ENCODE data around the gene NPLOC4. TPM values are rescaled to one million over a fixed set of nuclear protein-coding genes. Genes with fewer than 3 reads are reported as not detected.
A peak's percentile ranks its signal among the peaks of the same experiment; 100 is the strongest.

The NPLOC4 gene
- total and polyA plus RNA-seq, 2 of the 13 experiments (the other 11 are each of a cell fraction or from before 2014, with no cell fraction given): 57.0 to 97.0 TPM

DNA sequence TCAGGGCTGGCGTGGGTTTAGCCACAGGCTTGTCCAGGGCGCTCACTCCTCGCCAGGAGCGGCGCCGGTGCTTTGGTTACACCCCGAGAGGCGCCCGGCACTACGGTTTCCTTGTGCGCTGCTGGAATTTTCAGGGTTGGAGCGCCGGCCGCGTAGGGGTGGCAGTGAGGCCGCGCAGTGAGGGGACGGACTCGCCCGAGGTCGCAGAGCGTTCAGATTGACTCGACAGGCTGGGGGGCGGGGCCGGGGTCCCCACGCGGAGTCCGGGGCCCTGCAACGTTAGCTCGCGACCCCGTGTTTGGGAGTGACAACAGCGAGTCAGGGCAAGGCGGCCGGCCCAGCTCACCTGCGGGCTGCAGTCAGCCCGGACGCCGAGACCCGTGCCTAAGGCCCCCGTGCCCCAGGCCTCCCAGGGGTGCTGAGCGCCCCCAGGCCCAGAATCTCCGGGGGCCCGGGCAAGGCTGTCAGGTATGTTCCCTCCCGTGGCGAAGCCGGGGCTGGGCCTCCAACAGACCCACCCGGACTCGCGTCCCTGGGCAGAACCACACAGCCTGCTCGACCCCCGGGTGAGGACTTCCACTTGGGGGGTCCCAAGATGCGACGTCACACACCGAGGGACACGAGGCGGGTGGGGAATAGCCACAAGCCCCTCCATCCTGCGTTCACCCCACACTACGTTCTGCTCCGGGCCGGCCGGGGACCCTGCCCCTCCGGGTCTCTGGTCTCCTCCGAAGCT is 123.0 kb downstream of the NPLOC4 start (continued):
- TF ChIP-seq ZC3H13 (CRISPR knock-in tag; IDR thresholded peaks at IDR 0.05): peak; percentile 18; the same call in 1 of the 2 replicates
- no peak for TF ChIP-seq DDIT3 (CRISPR knock-in tag; IDR thresholded peaks at IDR 0.05)
- TF ChIP-seq, protein P1, sequence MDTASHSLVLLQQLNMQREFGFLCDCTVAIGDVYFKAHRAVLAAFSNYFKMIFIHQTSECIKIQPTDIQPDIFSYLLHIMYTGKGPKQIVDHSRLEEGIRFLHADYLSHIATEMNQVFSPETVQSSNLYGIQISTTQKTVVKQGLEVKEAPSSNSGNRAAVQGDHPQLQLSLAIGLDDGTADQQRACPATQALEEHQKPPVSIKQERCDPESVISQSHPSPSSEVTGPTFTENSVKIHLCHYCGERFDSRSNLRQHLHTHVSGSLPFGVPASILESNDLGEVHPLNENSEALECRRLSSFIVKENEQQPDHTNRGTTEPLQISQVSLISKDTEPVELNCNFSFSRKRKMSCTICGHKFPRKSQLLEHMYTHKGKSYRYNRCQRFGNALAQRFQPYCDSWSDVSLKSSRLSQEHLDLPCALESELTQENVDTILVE (CRISPR knock-in tag; IDR thresholded peaks at IDR 0.05): peak; percentile 63; the same call in 1 of the 2 replicates
- 0 out of 2 replicates have a peak, but pooled peaks have one; percentile 18 for TF ChIP-seq ZNF205 (CRISPR knock-in tag; IDR thresholded peaks at IDR 0.05)
- no peak; the same call in 1 of the 2 replicates for TF ChIP-seq NR2C2 (CRISPR knock-in tag; IDR thresholded peaks at IDR 0.05; ENCODE audit: borderline replicate concordance)
- TF ChIP-seq CC2D1A (CRISPR knock-in tag; IDR thresholded peaks at IDR 0.05): no peak
- TF ChIP-seq JUN (CRISPR knock-in tag; IDR thresholded peaks at IDR 0.05): no peak
- no peak for TF ChIP-seq ZNF367 (CRISPR knock-in tag; IDR thresholded peaks at IDR 0.05; ENCODE audit: borderline replicate concordance)
- TF ChIP-seq, protein P2, sequence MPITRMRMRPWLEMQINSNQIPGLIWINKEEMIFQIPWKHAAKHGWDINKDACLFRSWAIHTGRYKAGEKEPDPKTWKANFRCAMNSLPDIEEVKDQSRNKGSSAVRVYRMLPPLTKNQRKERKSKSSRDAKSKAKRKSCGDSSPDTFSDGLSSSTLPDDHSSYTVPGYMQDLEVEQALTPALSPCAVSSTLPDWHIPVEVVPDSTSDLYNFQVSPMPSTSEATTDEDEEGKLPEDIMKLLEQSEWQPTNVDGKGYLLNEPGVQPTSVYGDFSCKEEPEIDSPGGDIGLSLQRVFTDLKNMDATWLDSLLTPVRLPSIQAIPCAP (CRISPR knock-in tag; IDR thresholded peaks at IDR 0.05; ENCODE audit: low read depth): no peak
- peak; percentile 2; the same call in 1 of the 2 replicates for TF ChIP-seq NR2F2 (IDR thresholded peaks at IDR 0.05; ENCODE audit: borderline replicate concordance, low read depth)
- no peak for TF ChIP-seq ZNF138 (CRISPR knock-in tag; IDR thresholded peaks at IDR 0.05; ENCODE audit: low read depth)
- TF ChIP-seq MED1 (CRISPR knock-in tag; IDR thresholded peaks at IDR 0.05): peak; percentile 43; the same call in 1 of the 2 replicates
- TF ChIP-seq HOXA3 (CRISPR knock-in tag; IDR thresholded peaks at IDR 0.05): peak; percentile 14; the same call in 1 of the 2 replicates
- no peak for TF ChIP-seq ZNF333 (CRISPR knock-in tag; IDR thresholded peaks at IDR 0.05; ENCODE audit: borderline replicate concordance)
- TF ChIP-seq ZNF605 (CRISPR knock-in tag; IDR thresholded peaks at IDR 0.05): no peak
- peak; percentile 71 for TF ChIP-seq ZFX (CRISPR knock-in tag; IDR thresholded peaks at IDR 0.05; ENCODE audit: low read depth)
- no peak for TF ChIP-seq SMARCC2 (IDR thresholded peaks at IDR 0.05)
- TF ChIP-seq ZFP41 (CRISPR knock-in tag; IDR thresholded peaks at IDR 0.05; ENCODE audit: borderline replicate concordance): no peak
- no peak; the same call in 1 of the 2 replicates for TF ChIP-seq ELF1 (CRISPR knock-in tag; IDR thresholded peaks at IDR 0.05)
- no peak for TF ChIP-seq TERF1 (CRISPR knock-in tag; IDR thresholded peaks at IDR 0.05)
- TF ChIP-seq HDAC1 (CRISPR knock-in tag; IDR thresholded peaks at IDR 0.05): peak; percentile 42
- TF ChIP-seq ZBED4 (CRISPR knock-in tag; IDR thresholded peaks at IDR 0.05; ENCODE audit: borderline replicate concordance): peak; percentile 50; the same call in 1 of the 2 replicates
- 0 out of 2 replicates have a peak, but pooled peaks have one; percentile 25 for TF ChIP-seq HOXA5 (CRISPR knock-in tag; IDR thresholded peaks at IDR 0.05)

All from HepG2 (cell line).